ENCODE data around the gene RELN. TPM values are rescaled to one million over a fixed set of nuclear protein-coding genes. Genes with fewer than 3 reads are reported as not detected.

Gene RELN
- total RNA-seq, 4 donors from 2014 or later = 1.0 to 3.5 (median 1.3) TPM

GRCh38 chr7:103871473-103871872 lies 118.0 kb downstream of the RELN start:
- WGBS, 2 donors = 70 to 87% methylated on average over 2 of the region's 2 CpGs
- H3K4me3 ChIP-seq (ENCODE audit: low read depth, poor library complexity, severe bottlenecking) = no peak overlapping the region
- DNase-seq (ENCODE audit: low spot score in 2 of 2) = no peak
- TF ChIP-seq POLR2A (IDR thresholded peaks at IDR 0.05) = no peak
- TF ChIP-seq CTCF (IDR thresholded peaks at IDR 0.05) = no peak
- intact Hi-C loops (cut with DNase I; ENCODE audit: low total_unique reads) = no loop called here

GRCh38 chr7:103870664-103871063 lies 118.8 kb downstream of the RELN start:
- 66 to 78% methylated on average over 3 of the region's 3 CpGs for WGBS, 2 donors
- intact Hi-C loops (cut with DNase I; ENCODE audit: low total_unique reads) = no loop called here
- no peak overlapping the region for H3K4me3 ChIP-seq (ENCODE audit: low read depth, poor library complexity, severe bottlenecking)
- TF ChIP-seq CTCF (IDR thresholded peaks at IDR 0.05) (no peak), POLR2A (IDR thresholded peaks at IDR 0.05) (no peak)
- DNase-seq (ENCODE audit: low spot score in 2 of 2) = no peak

GRCh38 chr7:103867874-103868273 lies 121.6 kb downstream of the RELN start:
- WGBS, 2 donors = 71 to 76% methylated on average over 2 of the region's 2 CpGs
- no peak for TF ChIP-seq CTCF (IDR thresholded peaks at IDR 0.05)
- no peak for TF ChIP-seq POLR2A (IDR thresholded peaks at IDR 0.05)
- intact Hi-C loops (cut with DNase I; ENCODE audit: low total_unique reads) = no loop called here
- DNase-seq (ENCODE audit: low spot score in 2 of 2) = no peak
- H3K4me3 ChIP-seq (ENCODE audit: low read depth, poor library complexity, severe bottlenecking) = no peak overlapping the region

- no peak for DNase-seq (ENCODE audit: low spot score in 2 of 2)
- H3K4me3 ChIP-seq (ENCODE audit: low read depth, poor library complexity, severe bottlenecking) = no peak overlapping the region
- intact Hi-C loops (cut with DNase I; ENCODE audit: low total_unique reads) = no loop called here
- TF ChIP-seq POLR2A (IDR thresholded peaks at IDR 0.05) = no peak
- no peak for TF ChIP-seq CTCF (IDR thresholded peaks at IDR 0.05)
- 62 to 67% methylated on average over 4 of the region's 4 CpGs for WGBS, 2 donors
These were observed 122.5 kb downstream of the RELN start for GRCh38 chr7:103866919-103867318.

- intact Hi-C loops (cut with DNase I; ENCODE audit: low total_unique reads) = no loop called here
These were observed 124.0 kb downstream of the RELN start for GRCh38 chr7:103865442-103865841.

More at GRCh38 chr7:103865442-103865841, 124.0 kb downstream of the RELN start:
- WGBS, 2 donors = 80 to 85% methylated on average over 5 of the region's 5 CpGs
- no peak for DNase-seq (ENCODE audit: low spot score in 2 of 2)
- no peak overlapping the region for H3K4me3 ChIP-seq (ENCODE audit: low read depth, poor library complexity, severe bottlenecking)
- no peak for TF ChIP-seq POLR2A (IDR thresholded peaks at IDR 0.05)
- no peak for TF ChIP-seq CTCF (IDR thresholded peaks at IDR 0.05)

Measured in lower leg skin (tissue), 4 donors.